ENCODE results near the gene SPIRE1. TPM values are rescaled to one million over a fixed set of nuclear protein-coding genes. Genes with fewer than 3 reads are reported as not detected.

SPIRE1 gene
- total RNA-seq, 6 donors from 2014 or later: 33.9 to 76.7 (median 59.6) TPM

- no peak overlapping the region for H3K27ac ChIP-seq
- H3K9me3 ChIP-seq: no peaks in the 10 kb centered on the region
- H3K36me3 ChIP-seq: no peaks in the 10 kb centered on the region
- no peak for TF ChIP-seq POLR2AphosphoS5 (IDR thresholded peaks at IDR 0.05)
- no peak for TF ChIP-seq EP300 (IDR thresholded peaks at IDR 0.05)
- TF ChIP-seq CTCF (IDR thresholded peaks at IDR 0.05): no peak
- no peak for TF ChIP-seq POLR2A (IDR thresholded peaks at IDR 0.05)
- ATAC-seq (ENCODE audit: low FRiP score in 2 of 2) (no peak), DNase-seq (no peak)
- no peaks in the 10 kb centered on the region for H3K4me1 ChIP-seq
- WGBS, 2 donors: 77 to 90% methylated on average over 4 of the region's 4 CpGs
- H3K27me3 ChIP-seq: no peaks in the 10 kb centered on the region
- H3K4me3 ChIP-seq: no peak overlapping the region
Measured at GRCh38 chr18:12625241-12625640, 32.7 kb downstream of the SPIRE1 start.

GRCh38 chr18:12621742-12622306, 36.1 kb downstream of the SPIRE1 start:
- WGBS, 2 donors: 93 to 95% methylated on average over 5 of the region's 5 CpGs
- peak in 1 of 2 donors; percentile 83 for ATAC-seq (ENCODE audit: low FRiP score in 2 of 2)
- no peak for TF ChIP-seq POLR2AphosphoS5 (IDR thresholded peaks at IDR 0.05)
- no peak for TF ChIP-seq CTCF (IDR thresholded peaks at IDR 0.05)
- TF ChIP-seq EP300 (IDR thresholded peaks at IDR 0.05): no peak
- no peak for TF ChIP-seq POLR2A (IDR thresholded peaks at IDR 0.05)
- DNase-seq: no peak
- no peaks in the 10 kb centered on the region for H3K4me1 ChIP-seq
- no peak overlapping the region for H3K27ac ChIP-seq
- no peaks in the 10 kb centered on the region for H3K36me3 ChIP-seq
- H3K4me3 ChIP-seq: no peak overlapping the region
- no peaks in the 10 kb centered on the region for H3K9me3 ChIP-seq
- no peaks in the 10 kb centered on the region for H3K27me3 ChIP-seq

- WGBS, 2 donors: 57 to 67% methylated on average over 2 of the region's 2 CpGs
- Histone ChIP-seq H3K36me3 (no peaks in the 10 kb centered on the region), H3K4me1 (no peaks in the 10 kb centered on the region), H3K9me3 (no peaks in the 10 kb centered on the region), H3K27me3 (no peaks in the 10 kb centered on the region), H3K4me3 (no peak overlapping the region), H3K27ac (no peak overlapping the region)
- ATAC-seq (ENCODE audit: low FRiP score in 2 of 2) (no peak), DNase-seq (no peak)
- TF ChIP-seq CTCF (IDR thresholded peaks at IDR 0.05) (no peak), POLR2A (IDR thresholded peaks at IDR 0.05) (no peak), POLR2AphosphoS5 (IDR thresholded peaks at IDR 0.05) (no peak), EP300 (IDR thresholded peaks at IDR 0.05) (no peak)
Measured at GRCh38 chr18:12615748-12616147, 42.2 kb downstream of the SPIRE1 start.

- no peaks in the 10 kb centered on the region for H3K36me3 ChIP-seq
- ATAC-seq (ENCODE audit: low FRiP score in 2 of 2) (no peak), DNase-seq (no peak)
- TF ChIP-seq CTCF (IDR thresholded peaks at IDR 0.05) (no peak), POLR2A (IDR thresholded peaks at IDR 0.05) (no peak), POLR2AphosphoS5 (IDR thresholded peaks at IDR 0.05) (no peak), EP300 (IDR thresholded peaks at IDR 0.05) (no peak)
- 45 to 67% methylated on average over 1 of the region's 1 CpG for WGBS, 2 donors
- peaks cover 13 to 32% (median 19%) of the 10 kb centered on the region in 4 donors for H3K4me1 ChIP-seq
- no peaks in the 10 kb centered on the region for H3K27me3 ChIP-seq
- H3K27ac ChIP-seq: peak overlapping the region in 2 of 4 donors; percentile 79 to 83
- H3K4me3 ChIP-seq: no peak overlapping the region
- no peaks in the 10 kb centered on the region for H3K9me3 ChIP-seq
Measured at GRCh38 chr18:12608301-12608700, 49.6 kb downstream of the SPIRE1 start.
